ENCODE data around the gene TUT4.
A peak's percentile ranks its signal among the peaks of the same experiment; 100 is the strongest.

The TUT4 gene

GRCh38 chr1:52571783-52572182 is 18.9 kb upstream of the TUT4 start:
- no peak for DNase-seq (ENCODE audit: low read depth in 2 of 2)

GRCh38 chr1:52569449-52570210 is 16.7 kb upstream of the TUT4 start:
- no peak for DNase-seq (ENCODE audit: low read depth in 2 of 2)

GRCh38 chr1:52567943-52568342 is 15.1 kb upstream of the TUT4 start:
- no peak for DNase-seq (ENCODE audit: low read depth in 2 of 2)

GRCh38 chr1:52562766-52563165 is 9.9 kb upstream of the TUT4 start:
- DNase-seq (ENCODE audit: low read depth in 2 of 2): no peak

- no peak for DNase-seq (ENCODE audit: low read depth in 2 of 2)
Observed at GRCh38 chr1:52559875-52560274, 7.0 kb upstream of the TUT4 start.

- DNase-seq (ENCODE audit: low read depth in 2 of 2): no peak
Observed at GRCh38 chr1:52558941-52559340, 6.0 kb upstream of the TUT4 start.

GRCh38 chr1:52556641-52557360 is 3.9 kb upstream of the TUT4 start:
- DNase-seq (ENCODE audit: low read depth in 2 of 2): no peak

- no peak for DNase-seq (ENCODE audit: low read depth in 2 of 2)
Observed at GRCh38 chr1:52554756-52555155, 1.9 kb upstream of the TUT4 start.

- no peak for DNase-seq (ENCODE audit: low read depth in 2 of 2)
Observed at GRCh38 chr1:52554267-52554640, 1.4 kb upstream of the TUT4 start.

- peak; percentile 87 to 91 for DNase-seq (ENCODE audit: low read depth in 2 of 2)
Observed at GRCh38 chr1:52553362-52554266, 722 bp upstream of the TUT4 start.

- DNase-seq (ENCODE audit: low read depth in 2 of 2): peak; percentile 50 to 54
Observed at GRCh38 chr1:52552236-52552504, 722 bp downstream of the TUT4 start.

GRCh38 chr1:52551507-52552235 is 1.2 kb downstream of the TUT4 start:
- DNase-seq (ENCODE audit: low read depth in 2 of 2): no peak

- no peak for DNase-seq (ENCODE audit: low read depth in 2 of 2)
Observed at GRCh38 chr1:52550447-52550846, 2.4 kb downstream of the TUT4 start.

- DNase-seq (ENCODE audit: low read depth in 2 of 2): no peak
Observed at GRCh38 chr1:52549267-52549666, 3.6 kb downstream of the TUT4 start.

- no peak for DNase-seq (ENCODE audit: low read depth in 2 of 2)
Observed at GRCh38 chr1:52546852-52547251, 6.0 kb downstream of the TUT4 start.

GRCh38 chr1:52544665-52545525 is 8.0 kb downstream of the TUT4 start:
- no peak for DNase-seq (ENCODE audit: low read depth in 2 of 2)

GRCh38 chr1:52542085-52542688 is 10.7 kb downstream of the TUT4 start:
- no peak for DNase-seq (ENCODE audit: low read depth in 2 of 2)

- DNase-seq (ENCODE audit: low read depth in 2 of 2): no peak
Observed at GRCh38 chr1:52534928-52535764, 17.7 kb downstream of the TUT4 start.

- DNase-seq (ENCODE audit: low read depth in 2 of 2): no peak
Observed at GRCh38 chr1:52533713-52534112, 19.2 kb downstream of the TUT4 start.
